22Rv1 (cell line): ENCODE data around the gene RFFL.

Experiments used
- ZFX ChIP-seq: fragments of 450-650 bp; IDR thresholded peaks from 2 replicates; pipeline ENCODE4 v1.6.1; 2017; ENCODE audit warnings: antibody characterized with exemption, borderline replicate concordance
- TF ChIP-seq, protein P1 (sequence below): fragments of 450-650 bp; IDR thresholded peaks from 2 replicates; pipeline ENCODE4 v1.5.1; 2017; ENCODE audit warnings: mild to moderate bottlenecking

DNA sequence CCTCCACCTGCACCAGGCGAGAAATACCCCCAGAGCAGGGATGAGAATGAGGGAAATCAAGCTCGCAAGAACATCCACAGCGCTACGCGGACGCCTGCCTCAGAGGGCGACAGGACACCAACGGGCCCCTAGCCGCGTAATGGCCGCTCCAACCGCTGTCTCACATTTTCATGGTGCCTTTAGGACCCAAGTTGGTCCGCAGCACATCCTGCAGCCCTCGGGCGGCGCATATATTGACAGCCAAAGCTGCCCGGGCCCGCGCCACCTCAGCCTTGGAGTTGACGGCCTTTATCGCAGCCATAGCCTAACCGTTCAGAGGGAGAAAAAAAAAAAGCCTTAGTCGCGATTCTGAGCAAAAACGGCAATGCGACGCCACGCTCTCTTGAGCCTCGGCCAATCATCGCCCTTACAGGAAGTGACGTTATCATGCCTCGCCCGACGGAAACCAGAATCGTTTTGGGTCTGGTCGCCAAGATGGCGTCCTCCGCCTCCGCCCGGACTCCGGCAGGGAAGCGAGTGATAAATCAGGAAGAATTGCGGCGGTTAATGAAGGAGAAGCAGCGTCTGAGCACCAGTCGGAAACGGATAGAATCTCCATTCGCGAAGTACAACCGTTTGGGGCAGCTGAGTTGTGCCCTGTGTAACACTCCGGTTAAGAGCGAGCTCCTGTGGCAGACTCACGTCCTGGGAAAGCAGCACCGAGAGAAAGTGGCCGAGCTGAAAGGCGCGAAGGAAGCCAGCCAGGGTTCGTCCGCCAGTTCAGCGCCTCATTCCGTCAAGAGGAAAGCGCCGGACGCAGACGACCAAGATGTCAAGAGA is 102.2 kb downstream of the RFFL start, which contains the start of the genes CCT6B and ZNF830:
- TF ChIP-seq, protein P1, sequence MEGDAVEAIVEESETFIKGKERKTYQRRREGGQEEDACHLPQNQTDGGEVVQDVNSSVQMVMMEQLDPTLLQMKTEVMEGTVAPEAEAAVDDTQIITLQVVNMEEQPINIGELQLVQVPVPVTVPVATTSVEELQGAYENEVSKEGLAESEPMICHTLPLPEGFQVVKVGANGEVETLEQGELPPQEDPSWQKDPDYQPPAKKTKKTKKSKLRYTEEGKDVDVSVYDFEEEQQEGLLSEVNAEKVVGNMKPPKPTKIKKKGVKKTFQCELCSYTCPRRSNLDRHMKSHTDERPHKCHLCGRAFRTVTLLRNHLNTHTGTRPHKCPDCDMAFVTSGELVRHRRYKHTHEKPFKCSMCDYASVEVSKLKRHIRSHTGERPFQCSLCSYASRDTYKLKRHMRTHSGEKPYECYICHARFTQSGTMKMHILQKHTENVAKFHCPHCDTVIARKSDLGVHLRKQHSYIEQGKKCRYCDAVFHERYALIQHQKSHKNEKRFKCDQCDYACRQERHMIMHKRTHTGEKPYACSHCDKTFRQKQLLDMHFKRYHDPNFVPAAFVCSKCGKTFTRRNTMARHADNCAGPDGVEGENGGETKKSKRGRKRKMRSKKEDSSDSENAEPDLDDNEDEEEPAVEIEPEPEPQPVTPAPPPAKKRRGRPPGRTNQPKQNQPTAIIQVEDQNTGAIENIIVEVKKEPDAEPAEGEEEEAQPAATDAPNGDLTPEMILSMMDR: no peak
- no peak for TF ChIP-seq ZFX
